ENCODE data around the gene PNMA8C. TPM values are rescaled to one million over a fixed set of nuclear protein-coding genes. Genes with fewer than 3 reads are reported as not detected.

Gene PNMA8C
- total RNA-seq (under 1 TPM in 1 of 5 donors, not detected in 4; 0.18 TPM), polyA plus RNA-seq (under 1 TPM in 1 of 3 donors, not detected in 2; 0.05 TPM)
- long read RNA-seq, donor 1, full-length matches to known transcripts = 2 of 2 reads
- long read RNA-seq, donor 1, partial matches to known transcripts = 0 of 2 reads
- long read RNA-seq, donor 1, other reads (novel, unspliced or antisense) = 0 of 2 reads
- long read RNA-seq, donor 2, full-length matches to known transcripts = 1 of 1 reads
- long read RNA-seq, donor 2, partial matches to known transcripts = 0 of 1 reads
- long read RNA-seq, donor 2, other reads (novel, unspliced or antisense) = 0 of 1 reads
- long read RNA-seq, donor 3 = 0 reads
- long read RNA-seq, donor 4 = 0 reads
- long read RNA-seq, donor 5, full-length matches to known transcripts = 2 of 2 reads
- long read RNA-seq, donor 5, partial matches to known transcripts = 0 of 2 reads
- long read RNA-seq, donor 5, other reads (novel, unspliced or antisense) = 0 of 2 reads
- long read RNA-seq, donor 6, full-length matches to known transcripts = 6 of 6 reads
- long read RNA-seq, donor 6, partial matches to known transcripts = 0 of 6 reads
- long read RNA-seq, donor 6, other reads (novel, unspliced or antisense) = 0 of 6 reads
- long read RNA-seq, donor 7, full-length matches to known transcripts = 3 of 3 reads
- long read RNA-seq, donor 7, partial matches to known transcripts = 0 of 3 reads
- long read RNA-seq, donor 7, other reads (novel, unspliced or antisense) = 0 of 3 reads
- long read RNA-seq, donor 8, full-length matches to known transcripts = 1 of 1 reads
- long read RNA-seq, donor 8, partial matches to known transcripts = 0 of 1 reads
- long read RNA-seq, donor 8, other reads (novel, unspliced or antisense) = 0 of 1 reads
- long read RNA-seq, donor 9 = 0 reads
- long read RNA-seq, donor 10 = 0 reads

- no peaks in the 10 kb centered on the region for H3K36me3 ChIP-seq
- peaks cover 6 to 31% (median 19%) of the 10 kb centered on the region in 4 donors for H3K4me1 ChIP-seq
- peak; percentile 50 to 91 for DNase-seq
- intact Hi-C loops (cut with DNase I; ENCODE audit: low total_unique reads) = no loop called here
- 28 to 40% (median 29%) methylated on average over 17 to 52 of the region's 52 CpGs for WGBS, 5 donors
- no peaks in the 10 kb centered on the region for H3K9me3 ChIP-seq
- peak within 1 kb of the TSS; percentile 8 to 34 (median 18) for H3K4me3 ChIP-seq
- peaks cover 0 to 91% (median 25%) of the 10 kb centered on the region in 3 donors for H3K27me3 ChIP-seq
- H3K27ac ChIP-seq = peak within 1 kb of the TSS in 1 of 5 donors; percentile 13
- TF ChIP-seq POLR2AphosphoS5 (IDR thresholded peaks at IDR 0.05) (no peak), EP300 (IDR thresholded peaks at IDR 0.05) (no peak), CTCF (IDR thresholded peaks at IDR 0.05) (no peak), POLR2A (IDR thresholded peaks at IDR 0.05) (no peak)
These were observed at the start of gene PNMA8C for GRCh38 chr19:46428239-46429135. TSS of gene PNMA8C (minus strand) at chr19:46428936. CDS start at chr19:46428359, 577 bp downstream.

- intact Hi-C loops (cut with DNase I; ENCODE audit: low total_unique reads) = no loop called here
- DNase-seq = no peak
- Histone ChIP-seq H3K9me3 (no peaks in the 10 kb centered on the region), H3K27me3 (peaks cover 0 to 74% (median 15%) of the 10 kb centered on the region in 3 donors), H3K4me1 (peaks cover 8 to 17% (median 10%) of the 10 kb centered on the region in 4 donors), H3K36me3 (no peaks in the 10 kb centered on the region), H3K4me3 (no peak overlapping the region), H3K27ac (no peak overlapping the region)
- TF ChIP-seq EP300 (IDR thresholded peaks at IDR 0.05) (no peak), POLR2AphosphoS5 (IDR thresholded peaks at IDR 0.05) (no peak), CTCF (IDR thresholded peaks at IDR 0.05) (no peak), POLR2A (IDR thresholded peaks at IDR 0.05) (no peak)
- WGBS, 5 donors = 45 to 63% (median 59%) methylated on average over 2 of the region's 2 CpGs
These were observed 47.2 kb upstream of the PNMA8C start for GRCh38 chr19:46475986-46476385.

DNA sequence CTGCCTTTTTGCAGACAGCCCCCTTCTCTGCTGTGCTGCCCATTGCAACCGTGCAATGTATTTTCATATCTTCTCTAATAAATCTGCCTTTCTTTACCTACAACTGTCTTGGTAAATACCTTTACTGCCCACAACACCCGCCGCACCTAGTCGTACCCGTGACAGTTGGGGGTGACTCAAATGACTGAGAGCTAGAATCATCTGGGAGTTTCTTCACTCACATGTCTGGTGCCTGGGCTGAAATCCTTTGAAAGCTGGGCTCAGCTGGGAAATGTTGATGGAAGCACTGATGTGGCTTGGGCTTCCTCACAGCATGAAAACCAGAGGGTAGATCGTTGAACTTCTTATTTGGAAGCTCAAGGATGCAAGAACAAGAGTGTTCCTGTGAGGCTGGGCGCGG lies 45.5 kb upstream of the PNMA8C start:
- DNase-seq = no peak
- no peak overlapping the region for H3K27ac ChIP-seq
- WGBS, 5 donors = 81 to 91% (median 82%) methylated on average over 8 of the region's 8 CpGs
- intact Hi-C loops (cut with DNase I; ENCODE audit: low total_unique reads) = no loop called here
- TF ChIP-seq POLR2A (IDR thresholded peaks at IDR 0.05) (no peak), EP300 (IDR thresholded peaks at IDR 0.05) (no peak), CTCF (IDR thresholded peaks at IDR 0.05) (no peak), POLR2AphosphoS5 (IDR thresholded peaks at IDR 0.05) (no peak)
- H3K27me3 ChIP-seq = peaks cover 0 to 71% (median 16%) of the 10 kb centered on the region in 3 donors
- no peak overlapping the region for H3K4me3 ChIP-seq
- peaks cover 11 to 15% (median 13%) of the 10 kb centered on the region in 4 donors for H3K4me1 ChIP-seq
- no peaks in the 10 kb centered on the region for H3K36me3 ChIP-seq
- H3K9me3 ChIP-seq = no peaks in the 10 kb centered on the region
